Hematopoietic multipotent progenitor cell treated with erythropoietin and hydrocortisone succinate and interleukin-3 and kit ligand, for 4 days (in vitro differentiated cells): ENCODE measurements around the gene MN1.

Source experiments
- DNase-seq: peaks from one replicate; pipeline ENCODE4 v3.0.0-alpha.2; 2015

The MN1 gene

GRCh38 chr22:27731621-27732020, 69.9 kb downstream of the MN1 start:
- DNase-seq, result no peak

- DNase-seq, result peak; percentile 38
Observed at GRCh38 chr22:27730641-27731433, 70.7 kb downstream of the MN1 start.

- no peak for DNase-seq
Observed at GRCh38 chr22:27729246-27729645, 72.3 kb downstream of the MN1 start.

GRCh38 chr22:27727673-27728451, 73.7 kb downstream of the MN1 start:
- no peak for DNase-seq

GRCh38 chr22:27726686-27727449, 74.7 kb downstream of the MN1 start:
- DNase-seq, result peak; percentile 98

- no peak for DNase-seq
Observed at GRCh38 chr22:27726331-27726685, 75.2 kb downstream of the MN1 start.

GRCh38 chr22:27725661-27726060, 75.9 kb downstream of the MN1 start:
- no peak for DNase-seq

GRCh38 chr22:27724709-27725108, 76.8 kb downstream of the MN1 start:
- no peak for DNase-seq

- DNase-seq, result no peak
Observed at GRCh38 chr22:27724157-27724556, 77.4 kb downstream of the MN1 start.

GRCh38 chr22:27723708-27724107, 77.8 kb downstream of the MN1 start:
- no peak for DNase-seq

GRCh38 chr22:27723158-27723557, 78.4 kb downstream of the MN1 start:
- DNase-seq, result peak; percentile 44

- no peak for DNase-seq
Observed at GRCh38 chr22:27720860-27721259, 80.7 kb downstream of the MN1 start.

- DNase-seq, result peak; percentile 92
Observed at GRCh38 chr22:27719535-27720227, 81.9 kb downstream of the MN1 start.

GRCh38 chr22:27719036-27719347, 82.6 kb downstream of the MN1 start:
- no peak for DNase-seq

- DNase-seq, result peak; percentile 62
Observed at GRCh38 chr22:27718186-27719035, 83.1 kb downstream of the MN1 start.

GRCh38 chr22:27717094-27717493, 84.5 kb downstream of the MN1 start:
- DNase-seq, result no peak

GRCh38 chr22:27716074-27716473, 85.5 kb downstream of the MN1 start:
- DNase-seq, result no peak

GRCh38 chr22:27715106-27715505, 86.5 kb downstream of the MN1 start:
- peak; percentile 25 for DNase-seq

GRCh38 chr22:27714068-27714467, 87.5 kb downstream of the MN1 start:
- DNase-seq, result peak; percentile 76

- DNase-seq, result no peak
Observed at GRCh38 chr22:27713461-27713860, 88.1 kb downstream of the MN1 start.

- no peak for DNase-seq
Observed at GRCh38 chr22:27711756-27712155, 89.8 kb downstream of the MN1 start.

GRCh38 chr22:27711012-27711411, 90.5 kb downstream of the MN1 start:
- no peak for DNase-seq
